Measurements from ENCODE around the gene RMI2. TPM values are rescaled to one million over a fixed set of nuclear protein-coding genes. Genes with fewer than 3 reads are reported as not detected.

The RMI2 gene
- total and polyA plus RNA-seq, 9 of the 15 experiments (the other 6 are each of a cell fraction or from before 2014, with no cell fraction given), result 8.0 to 43.4 (median 32.5) TPM

DNA sequence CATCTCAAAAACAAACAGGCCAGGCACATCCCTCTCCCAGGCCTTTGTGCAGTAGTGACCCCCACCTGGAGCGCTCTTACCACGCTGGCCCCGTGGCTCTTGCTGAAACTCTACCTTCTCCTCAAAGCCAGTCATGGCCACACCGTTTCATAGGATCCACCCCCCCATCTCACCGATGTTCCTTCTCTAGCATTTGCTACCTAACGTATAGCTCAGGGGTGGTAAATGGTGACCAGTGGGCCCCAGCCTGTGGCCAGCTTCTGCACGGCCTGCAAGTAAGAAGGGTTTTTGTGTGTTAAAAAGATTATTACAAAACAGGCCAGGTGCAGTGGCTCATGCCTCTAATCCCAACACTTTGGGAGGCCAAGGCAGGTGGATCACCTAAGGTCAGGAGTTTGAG lies 43.8 kb downstream of the RMI2 start (continued):
- TF ChIP-seq, protein P1, sequence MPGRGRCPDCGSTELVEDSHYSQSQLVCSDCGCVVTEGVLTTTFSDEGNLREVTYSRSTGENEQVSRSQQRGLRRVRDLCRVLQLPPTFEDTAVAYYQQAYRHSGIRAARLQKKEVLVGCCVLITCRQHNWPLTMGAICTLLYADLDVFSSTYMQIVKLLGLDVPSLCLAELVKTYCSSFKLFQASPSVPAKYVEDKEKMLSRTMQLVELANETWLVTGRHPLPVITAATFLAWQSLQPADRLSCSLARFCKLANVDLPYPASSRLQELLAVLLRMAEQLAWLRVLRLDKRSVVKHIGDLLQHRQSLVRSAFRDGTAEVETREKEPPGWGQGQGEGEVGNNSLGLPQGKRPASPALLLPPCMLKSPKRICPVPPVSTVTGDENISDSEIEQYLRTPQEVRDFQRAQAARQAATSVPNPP (IDR thresholded peaks at IDR 0.05; ENCODE audit: borderline replicate concordance, insufficient read depth, insufficient read length), result no peak
- no peak for TF ChIP-seq COPS2 (conservative IDR thresholded peaks at IDR 0.05)

- Histone ChIP-seq H3K4me1 (replicated peaks in 1 of 2; ENCODE audit: control insufficient read depth in 2 of 2, insufficient read depth in 2 of 2, low read length in 2 of 2) (peaks cover 3 to 31% of the 10 kb centered on the region in 2 experiments; a peak in 2 of 5 replicates), H3K27me3 (ENCODE audit: control insufficient read depth in 2 of 2, insufficient read depth in 2 of 2, low read length in 2 of 2) (peaks cover 21 to 81% of the 10 kb centered on the region in 2 experiments; a peak in 4 of 5 replicates), H3K9ac (ENCODE audit: insufficient read depth in 1 of 2, low read depth in 2 of 2, low read length in 2 of 2) (no peak overlapping the region), H3K27ac (ENCODE audit: extremely low read depth, low read depth, low read length) (no peak overlapping the region), H3K79me2 (ENCODE audit: control insufficient read depth, insufficient read depth, low read length) (no peaks in the 10 kb centered on the region), H3K4me3 (no peak overlapping the region), H4K20me1 (replicated peaks; ENCODE audit: control insufficient read depth, insufficient read depth, low read length) (0 out of 2 replicates have a peak, but pooled peaks cover 3% of the 10 kb centered on the region), H3K9me3 (replicated peaks; ENCODE audit: control insufficient read depth, insufficient read depth, low read depth, low read length) (no peaks in the 10 kb centered on the region), H3K4me2 (ENCODE audit: insufficient read depth, low read length) (no peak overlapping the region), H3K36me3 (ENCODE audit: control insufficient read depth, insufficient read depth, low read length) (no peaks in the 10 kb centered on the region), H2AFZ (ENCODE audit: low read depth, low read length) (no peak overlapping the region), H3K9me1 (ENCODE audit: control insufficient read depth, insufficient read depth, low read length) (no peaks in the 10 kb centered on the region)
- WGBS (ENCODE audit: insufficient coverage, low coverage, missing lambda C conversion rate), result 14% methylated on average over 26 of the region's 27 CpGs
- ChIA-PET CTCF (ENCODE audit: low intra/inter-chr PET ratio) (no interaction called here), POLR2A (interaction anchor here (0.6 to 1.2 kb wide), 2 partner anchors 31 to 374 kb away, joined by 3 read pairs; no protein-coding TSS in a partner anchor)
- in situ Hi-C loops (cut with MboI) (no loop called here), intact Hi-C loops (cut with micrococcal nuclease) (no loop called here)
- ATAC-seq (no peak), DNase-seq (ENCODE audit: extremely low read depth in 1 of 4, low spot score in 3 of 4) (no peak), FAIRE-seq (no peak)
- BruUV-seq (replicated peaks), result no TSS peak
- TF ChIP-seq DEAF1 (CRISPR knock-in tag; IDR thresholded peaks at IDR 0.05), result no peak
- no peak for TF ChIP-seq ELK1 (CRISPR knock-in tag; IDR thresholded peaks at IDR 0.05)
- TF ChIP-seq, protein P2, sequence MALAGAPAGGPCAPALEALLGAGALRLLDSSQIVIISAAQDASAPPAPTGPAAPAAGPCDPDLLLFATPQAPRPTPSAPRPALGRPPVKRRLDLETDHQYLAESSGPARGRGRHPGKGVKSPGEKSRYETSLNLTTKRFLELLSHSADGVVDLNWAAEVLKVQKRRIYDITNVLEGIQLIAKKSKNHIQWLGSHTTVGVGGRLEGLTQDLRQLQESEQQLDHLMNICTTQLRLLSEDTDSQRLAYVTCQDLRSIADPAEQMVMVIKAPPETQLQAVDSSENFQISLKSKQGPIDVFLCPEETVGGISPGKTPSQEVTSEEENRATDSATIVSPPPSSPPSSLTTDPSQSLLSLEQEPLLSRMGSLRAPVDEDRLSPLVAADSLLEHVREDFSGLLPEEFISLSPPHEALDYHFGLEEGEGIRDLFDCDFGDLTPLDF (CRISPR knock-in tag; IDR thresholded peaks at IDR 0.05), result no peak
- TF ChIP-seq, protein P3, sequence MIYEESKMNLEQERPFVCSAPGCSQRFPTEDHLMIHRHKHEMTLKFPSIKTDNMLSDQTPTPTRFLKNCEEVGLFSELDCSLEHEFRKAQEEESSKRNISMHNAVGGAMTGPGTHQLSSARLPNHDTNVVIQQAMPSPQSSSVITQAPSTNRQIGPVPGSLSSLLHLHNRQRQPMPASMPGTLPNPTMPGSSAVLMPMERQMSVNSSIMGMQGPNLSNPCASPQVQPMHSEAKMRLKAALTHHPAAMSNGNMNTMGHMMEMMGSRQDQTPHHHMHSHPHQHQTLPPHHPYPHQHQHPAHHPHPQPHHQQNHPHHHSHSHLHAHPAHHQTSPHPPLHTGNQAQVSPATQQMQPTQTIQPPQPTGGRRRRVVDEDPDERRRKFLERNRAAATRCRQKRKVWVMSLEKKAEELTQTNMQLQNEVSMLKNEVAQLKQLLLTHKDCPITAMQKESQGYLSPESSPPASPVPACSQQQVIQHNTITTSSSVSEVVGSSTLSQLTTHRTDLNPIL (CRISPR knock-in tag; IDR thresholded peaks at IDR 0.05), result no peak
- no peak for TF ChIP-seq SAFB (IDR thresholded peaks at IDR 0.05; ENCODE audit: borderline replicate concordance, low read depth, low read length)
- TF ChIP-seq SMARCA5 (IDR thresholded peaks at IDR 0.05), result no peak
- TF ChIP-seq SOX6 (IDR thresholded peaks at IDR 0.05), result no peak
- TF ChIP-seq CHD4 (IDR thresholded peaks at IDR 0.05; ENCODE audit: insufficient read depth, insufficient replicate concordance, low read depth, low read length, poor library complexity, severe bottlenecking), result no peak
- TF ChIP-seq NBN (IDR thresholded peaks at IDR 0.05; ENCODE audit: low read depth), result no peak
- TF ChIP-seq BRD4 (IDR thresholded peaks at IDR 0.05), result no peak
These were observed 44.6 kb downstream of the RMI2 start for GRCh38 chr16:11389631-11390565.
